ENCODE measurements around the gene CNGA4. TPM values are rescaled to one million over a fixed set of nuclear protein-coding genes. Genes with fewer than 3 reads are reported as not detected.
A peak's percentile ranks its signal among the peaks of the same experiment; 100 is the strongest.
"Not testable (repeated sequence)": the region's sequence is repeated elsewhere in the genome, so short reads cannot be mapped to it uniquely, and the experiment has no call there.

Gene CNGA4
- total RNA-seq, 1 donor from 2014 or later = 0.31 TPM

GRCh38 chr11:6225896-6226295, 13.0 kb upstream of the CNGA4 start:
- DNase-seq = no peak

- DNase-seq = no peak
Measured at GRCh38 chr11:6228520-6228919, 10.4 kb upstream of the CNGA4 start.

GRCh38 chr11:6229911-6230310, 9.0 kb upstream of the CNGA4 start:
- no peak for DNase-seq

- no peak for DNase-seq
Measured at GRCh38 chr11:6232899-6233298, 6.0 kb upstream of the CNGA4 start.

GRCh38 chr11:6233984-6234386, 4.9 kb upstream of the CNGA4 start:
- DNase-seq = no peak

- DNase-seq = peak; percentile 100
Measured at GRCh38 chr11:6234387-6235107, 4.3 kb upstream of the CNGA4 start, which contains the start of gene FHIP1B. TSS of gene FHIP1B (minus strand) at chr11:6234636. CDS start at chr11:6224516, 10,120 bp downstream.

GRCh38 chr11:6237266-6237665, 1.6 kb upstream of the CNGA4 start:
- DNase-seq = no peak

GRCh38 chr11:6237761-6238302, 1.1 kb upstream of the CNGA4 start:
- DNase-seq = no peak

GRCh38 chr11:6240139-6240538, 1.2 kb downstream of the CNGA4 start:
- DNase-seq = no peak

GRCh38 chr11:6240781-6241180, 1.9 kb downstream of the CNGA4 start:
- no peak for DNase-seq

- DNase-seq = no peak
Measured at GRCh38 chr11:6241316-6241715, 2.4 kb downstream of the CNGA4 start.

- DNase-seq = no peak
Measured at GRCh38 chr11:6245536-6245935, 6.6 kb downstream of the CNGA4 start.

GRCh38 chr11:6248248-6248647, 9.4 kb downstream of the CNGA4 start:
- DNase-seq = no peak

- not testable (repeated sequence) for DNase-seq
Measured at GRCh38 chr11:6248897-6249296, 10.0 kb downstream of the CNGA4 start.

GRCh38 chr11:6249770-6250555, 11.1 kb downstream of the CNGA4 start:
- peak; percentile 74 for DNase-seq

- DNase-seq = no peak
Measured at GRCh38 chr11:6251120-6251733, 12.3 kb downstream of the CNGA4 start.

GRCh38 chr11:6251990-6252473, 13.1 kb downstream of the CNGA4 start:
- DNase-seq = peak; percentile 59

GRCh38 chr11:6253197-6253596, 14.3 kb downstream of the CNGA4 start:
- DNase-seq = no peak

- no peak for DNase-seq
Measured at GRCh38 chr11:6258141-6258540, 19.3 kb downstream of the CNGA4 start.

GRCh38 chr11:6258571-6259081, 19.7 kb downstream of the CNGA4 start:
- DNase-seq = peak; percentile 36

GRCh38 chr11:6260207-6260726, 21.4 kb downstream of the CNGA4 start:
- no peak for DNase-seq

- no peak for DNase-seq
Measured at GRCh38 chr11:6263662-6264061, 24.8 kb downstream of the CNGA4 start.

All from occipital lobe (tissue), 2 donors.